OCI-LY1 (cell line): ENCODE results near the gene MCAM.

ENCODE experiments used
- H2AFZ ChIP-seq: fragments of 200-600 bp; sonication (generic), shearing (Covaris generic); 2 replicates; pipeline ENCODE4 v1.6.0; 2014; ENCODE audit warnings: antibody characterized with exemption, mild to moderate bottlenecking, low read length
- H3F3A ChIP-seq: fragments of 200-600 bp; sonication (generic), shearing (Covaris generic); 2 replicates; pipeline ENCODE4 v1.6.0; 2014; ENCODE audit warnings: mild to moderate bottlenecking, antibody characterized with exemption, low read length, moderate library complexity; ENCODE audit not compliant: insufficient read depth
- H3K27ac ChIP-seq: fragments of 200-600 bp; sonication (generic); 2 replicates; pipeline ENCODE4 v1.5.1; 2014; ENCODE audit warnings: low read length, mixed run types, mild to moderate bottlenecking, low read depth; ENCODE audit not compliant: poor library complexity, severe bottlenecking
- H3K27me3 ChIP-seq: fragments of 200-600 bp; sonication (generic); 2 replicates; pipeline ENCODE4 v1.6.0; 2014; ENCODE audit warnings: antibody characterized with exemption, mild to moderate bottlenecking, low read length, moderate library complexity; ENCODE audit not compliant: insufficient read depth
- H3K36me3 ChIP-seq: fragments of 200-600 bp; sonication (generic); 2 replicates; pipeline ENCODE4 v1.6.1; 2014; ENCODE audit warnings: mild to moderate bottlenecking, antibody characterized with exemption, low read length, moderate library complexity, mixed read lengths; ENCODE audit not compliant: insufficient read depth
- H3K4me1 ChIP-seq: fragments of 200-600 bp; sonication (generic); 2 replicates; pipeline ENCODE4 v1.5.1; 2014; ENCODE audit warnings: mild to moderate bottlenecking, low read length, moderate library complexity; ENCODE audit not compliant: insufficient read depth, severe bottlenecking
- H3K4me2 ChIP-seq: fragments of 200-600 bp; sonication (generic), shearing (Covaris generic); 2 replicates; pipeline ENCODE4 v1.6.1; 2014; ENCODE audit warnings: low read length
- H3K4me3 ChIP-seq: fragments of 200-600 bp; sonication (generic); 2 replicates; pipeline ENCODE4 v1.5.1; 2014; ENCODE audit warnings: low read length, low read depth, mild to moderate bottlenecking, mixed read lengths; ENCODE audit not compliant: poor library complexity, severe bottlenecking
- H3K79me2 ChIP-seq: fragments of 200-600 bp; shearing (Covaris generic); 2 replicates; pipeline ENCODE4 v1.6.1; 2016; ENCODE audit warnings: mixed run types, low read length, mixed read lengths; ENCODE audit not compliant: insufficient read depth
- H3K9ac ChIP-seq: fragments of 200-600 bp; sonication (generic), shearing (Covaris generic); 2 replicates; pipeline ENCODE4 v1.6.1; 2014; ENCODE audit warnings: mild to moderate bottlenecking, low read length, mixed read lengths
- H3K9me2 ChIP-seq: fragments of 200-600 bp; sonication (generic), shearing (Covaris generic); 2 replicates; pipeline ENCODE4 v1.6.1; 2014; ENCODE audit warnings: low read depth, mild to moderate bottlenecking, low read length, mixed read lengths
- H3K9me3 ChIP-seq: fragments of 200-600 bp; shearing (Covaris generic); 2 replicates; pipeline ENCODE4 v1.6.1; 2014; ENCODE audit warnings: low read length, mixed read lengths
- H4K20me1 ChIP-seq: fragments of 200-600 bp; sonication (generic), shearing (Covaris generic); 2 replicates; pipeline ENCODE4 v1.6.0; 2016; ENCODE audit warnings: mild to moderate bottlenecking, low read length; ENCODE audit not compliant: insufficient read depth
- CTCF ChIP-seq: fragments of 200-600 bp; sonication (generic), shearing (Covaris generic); IDR thresholded peaks from 2 replicates; pipeline ENCODE4 v1.5.1; 2017; ENCODE audit warnings: mild to moderate bottlenecking, antibody characterized with exemption, low read length, moderate library complexity, mixed read lengths
- EZH2 ChIP-seq: fragments of 200-600 bp; sonication (generic), shearing (Covaris generic); IDR thresholded peaks from 2 replicates; pipeline ENCODE4 v1.8.0; 2017; ENCODE audit warnings: borderline replicate concordance, mixed run types, mild to moderate bottlenecking, antibody characterized with exemption, low read length, moderate library complexity, mixed read lengths

MCAM gene

GRCh38 chr11:119342023-119342300 lies 25.0 kb upstream of the MCAM start:
- H3K4me2 ChIP-seq: no peak overlapping the region
- no peaks in the 10 kb centered on the region; the same call in 1 of the 2 replicates for H3K36me3 ChIP-seq
- H3K4me1 ChIP-seq: peaks cover 30% of the 10 kb centered on the region
- no peak overlapping the region for H3K4me3 ChIP-seq
- no peaks in the 10 kb centered on the region for H3K9me2 ChIP-seq
- no peak overlapping the region for H3K9ac ChIP-seq
- TF ChIP-seq EZH2 (no peak), CTCF (no peak)
- H3K79me2 ChIP-seq: no peaks in the 10 kb centered on the region
- H4K20me1 ChIP-seq: no peaks in the 10 kb centered on the region
- H3K27me3 ChIP-seq: peaks cover 4% of the 10 kb centered on the region; the same call in 1 of the 2 replicates
- no peak overlapping the region for H3K27ac ChIP-seq
- H3K9me3 ChIP-seq: no peaks in the 10 kb centered on the region
- H3F3A ChIP-seq: no peaks in the 10 kb centered on the region
- H2AFZ ChIP-seq: no peak overlapping the region

- peaks cover 35% of the 10 kb centered on the region for H3K4me1 ChIP-seq
- H4K20me1 ChIP-seq: no peaks in the 10 kb centered on the region
- H3K9me3 ChIP-seq: no peaks in the 10 kb centered on the region
- H3K4me2 ChIP-seq: no peak overlapping the region
- TF ChIP-seq EZH2 (no peak), CTCF (no peak)
- H3K27ac ChIP-seq: no peak overlapping the region
- H3K36me3 ChIP-seq: no peaks in the 10 kb centered on the region; the same call in 1 of the 2 replicates
- no peak overlapping the region for H3K9ac ChIP-seq
- H2AFZ ChIP-seq: no peak overlapping the region
- no peaks in the 10 kb centered on the region for H3K79me2 ChIP-seq
- H3K27me3 ChIP-seq: peaks cover 4% of the 10 kb centered on the region; the same call in 1 of the 2 replicates
- no peaks in the 10 kb centered on the region for H3F3A ChIP-seq
- no peak overlapping the region for H3K4me3 ChIP-seq
- H3K9me2 ChIP-seq: no peaks in the 10 kb centered on the region
Measured at GRCh38 chr11:119341222-119342022, 24.5 kb upstream of the MCAM start.

GRCh38 chr11:119340335-119341221 lies 23.6 kb upstream of the MCAM start, which contains the start of gene C1QTNF5:
C1QTNF5 (minus strand) TSS chr11:119340883; CDS start chr11:119340397, 486 bp downstream.
- H3K27me3 ChIP-seq: peaks cover 4% of the 10 kb centered on the region; the same call in 1 of the 2 replicates
- H3K9ac ChIP-seq: no peak within 1 kb of the TSS; the same call in 1 of the 2 replicates

More at GRCh38 chr11:119340335-119341221, 23.6 kb upstream of the MCAM start, which contains the start of gene C1QTNF5:
- H3K9me3 ChIP-seq: no peaks in the 10 kb centered on the region
- H3K4me2 ChIP-seq: peak within 1 kb of the TSS; percentile 65
- H3K27ac ChIP-seq: no peak within 1 kb of the TSS
- H2AFZ ChIP-seq: no peak within 1 kb of the TSS
- H3K4me3 ChIP-seq: peak within 1 kb of the TSS; percentile 45
- H3K79me2 ChIP-seq: no peaks in the 10 kb centered on the region
- TF ChIP-seq CTCF (no peak), EZH2 (no peak)
- H3K4me1 ChIP-seq: peaks cover 43% of the 10 kb centered on the region
- no peaks in the 10 kb centered on the region for H3K9me2 ChIP-seq
- no peaks in the 10 kb centered on the region for H3F3A ChIP-seq
- no peaks in the 10 kb centered on the region; the same call in 1 of the 2 replicates for H3K36me3 ChIP-seq
- H4K20me1 ChIP-seq: no peaks in the 10 kb centered on the region
